K562 (cell line): Measurements from ENCODE around the gene CENPB. TPM values are rescaled to one million over a fixed set of nuclear protein-coding genes. Genes with fewer than 3 reads are reported as not detected.

Experiments
- BRCA1 ChIP-seq, 2 experiments: fragments of 450-650 bp in 1 of 2; sonication (generic) in 1 of 2; formaldehyde crosslinking in 1 of 2; IDR thresholded peaks; 2 replicates each; pipeline versions ENCODE4 v1.5.0 to v1.6.1; 2017 to 2020; ENCODE audit warnings: mild to moderate bottlenecking in 1 of 2, missing genetic modification reagents in 1 of 2
- CBX3 ChIP-seq, 2 experiments: IDR thresholded peaks; 1 replicate in 1 of 2; 2 replicates in 1 of 2; pipeline ENCODE4 v1.6.1; 2012; ENCODE audit warnings: inconsistent platforms in 2 of 2, low read length in 2 of 2, borderline replicate concordance in 1 of 2, control low read depth in 1 of 2
- CBX5 ChIP-seq: IDR thresholded peaks from 2 replicates; pipeline ENCODE4 v1.6.1; 2014; ENCODE audit warnings: low read depth, borderline replicate concordance
- CCNT2 ChIP-seq: IDR thresholded peaks from 2 replicates; pipeline ENCODE4 v1.6.1; 2011; ENCODE audit warnings: borderline replicate concordance, low read depth, mild to moderate bottlenecking, moderate library complexity, mixed read lengths, low read length; ENCODE audit not compliant: insufficient read length; ENCODE audit errors: extremely low read depth
- CXXC5 ChIP-seq: fragments of 250-450 bp; sonication (Bioruptor Pico); IDR thresholded peaks from 2 replicates; pipeline ENCODE4 v1.8.0; 2022; ENCODE audit warnings: inconsistent platforms, mild to moderate bottlenecking, moderate library complexity
- EHMT2 ChIP-seq: fragments of 450-650 bp; IDR thresholded peaks from 2 replicates; pipeline ENCODE4 v1.6.1; 2018; ENCODE audit warnings: antibody characterized with exemption
- FOSL1 ChIP-seq: fragments of 200-800 bp; sonication (Bioruptor generic); conservative IDR thresholded peaks from 2 replicates; pipeline ENCODE4 v1.6.1; 2016; ENCODE audit warnings: missing genetic modification characterization, missing compliant biosample characterization
- GATAD2A ChIP-seq: fragments of 450-650 bp; IDR thresholded peaks from 2 replicates; pipeline ENCODE4 v1.6.1; 2017
- HDAC3 ChIP-seq: fragments of 450-650 bp; IDR thresholded peaks from 2 replicates; pipeline ENCODE4 v1.6.1; 2018; ENCODE audit warnings: borderline replicate concordance, mild to moderate bottlenecking, moderate library complexity; ENCODE audit not compliant: partially characterized antibody
- KAT2B ChIP-seq: IDR thresholded peaks from one replicate; pipeline ENCODE4 v1.6.1; 2012; ENCODE audit warnings: low read depth, mild to moderate bottlenecking, control low read depth, inconsistent platforms, low read length, moderate library complexity
- MAZ ChIP-seq, 2 experiments: fragments of 450-650 bp in 1 of 2; sonication (generic) in 1 of 2; formaldehyde crosslinking; IDR thresholded peaks in 1 of 2; conservative IDR thresholded peaks in 1 of 2; 2 replicates each; pipeline versions ENCODE4 v1.4.0 to v1.5.0; 2020; ENCODE audit warnings: mild to moderate bottlenecking in 1 of 2, missing genetic modification reagents in 1 of 2
- MTA2 ChIP-seq: fragments of 450-650 bp; IDR thresholded peaks from 2 replicates; pipeline ENCODE4 v1.6.1; 2016; ENCODE audit warnings: low read depth
- NEUROD1 ChIP-seq: fragments of 150-350 bp; IDR thresholded peaks from 2 replicates; pipeline ENCODE4 v1.6.1; 2014; ENCODE audit warnings: borderline replicate concordance, low read length, low read depth; ENCODE audit not compliant: partially characterized antibody
- NFE2 ChIP-seq: IDR thresholded peaks from 2 replicates; pipeline ENCODE4 v1.6.1; 2014; ENCODE audit warnings: antibody characterized with exemption, low read depth
- RBM14 ChIP-seq: fragments of 200-400 bp; formaldehyde crosslinking; IDR thresholded peaks from 2 replicates; pipeline ENCODE4 v1.6.1; 2018; ENCODE audit warnings: low read depth, mild to moderate bottlenecking, low read length, moderate library complexity, borderline replicate concordance; ENCODE audit not compliant: insufficient read depth
- TGIF2 ChIP-seq: sonication (generic); formaldehyde crosslinking; IDR thresholded peaks from 2 replicates; pipeline ENCODE4 v1.8.1; 2022; ENCODE audit warnings: mild to moderate bottlenecking, missing genetic modification reagents, moderate library complexity
- ZFP36 ChIP-seq: fragments of 150-350 bp; IDR thresholded peaks from 2 replicates; pipeline ENCODE4 v1.6.1; 2018; ENCODE audit warnings: low read length, low read depth; ENCODE audit not compliant: partially characterized antibody
- ZKSCAN1 ChIP-seq: fragments of 150-350 bp; IDR thresholded peaks from 2 replicates; pipeline ENCODE4 v1.6.1; 2016; ENCODE audit warnings: low read depth, low read length
- ZNF212 ChIP-seq: fragments of 450-650 bp; formaldehyde crosslinking; IDR thresholded peaks from 2 replicates; pipeline ENCODE4 v1.4.0; 2020; ENCODE audit warnings: mild to moderate bottlenecking
- ZNF311 ChIP-seq: fragments of 250-450 bp; sonication (Bioruptor Pico); IDR thresholded peaks from 2 replicates; pipeline ENCODE4 v1.4.0; 2020; ENCODE audit warnings: mild to moderate bottlenecking, moderate library complexity
- ZNF57 ChIP-seq: fragments of 450-650 bp; formaldehyde crosslinking; IDR thresholded peaks from 2 replicates; pipeline ENCODE4 v1.4.0; 2020; ENCODE audit warnings: mild to moderate bottlenecking, moderate library complexity
- polyA plus RNA-seq, 8 experiments: library from polyadenylated mRNA; depleted of rRNA in 4 of 8; stranded (reverse) in 5 of 8; unstranded in 3 of 8; fragments of >200 nt; fragmentation: Nextera tagmentation in 2 of 8; fragmentation: Illumina TruSeq in 1 of 8; extraction: Ambion mirVana in 2 of 8; extraction: Trizol in 1 of 8; gene quantifications; 2 replicates each; pipeline versions ENCODE4 v1.2.1 to v1.2.3, GENCODE V29; 2011 to 2014; ENCODE audit warnings: inconsistent platforms in 1 of 8, missing spikeins in 1 of 8
- total RNA-seq, 7 experiments: library from RNA; depleted of rRNA in 6 of 7; stranded (reverse); fragments of >200 nt in 6 of 7; fragmentation: Illumina TruSeq in 2 of 7; extraction: Trizol in 2 of 7; gene quantifications; 2 replicates each; pipeline versions ENCODE4 v1.2.1 to v1.2.3, GENCODE V29; 2011 to 2021; ENCODE audit warnings: low replicate concordance in 1 of 7
- TF ChIP-seq, protein P1 (sequence below): sonication (generic); formaldehyde crosslinking; IDR thresholded peaks from 2 replicates; pipeline ENCODE4 v1.8.0; 2022; ENCODE audit warnings: mild to moderate bottlenecking, missing genetic modification reagents
- TF ChIP-seq, protein P2 (sequence below): IDR thresholded peaks from 2 replicates; pipeline ENCODE4 v1.6.1; 2011; ENCODE audit warnings: borderline replicate concordance, low read depth, mild to moderate bottlenecking, moderate library complexity, low read length; ENCODE audit not compliant: insufficient read depth, poor library complexity, severe bottlenecking
- TF ChIP-seq, protein P3 (sequence below): fragments of 250-450 bp; sonication (Bioruptor Pico); IDR thresholded peaks from 2 replicates; pipeline ENCODE4 v1.8.0; 2022; ENCODE audit warnings: inconsistent platforms, mild to moderate bottlenecking, moderate library complexity, borderline replicate concordance

CENPB gene
- total and polyA plus RNA-seq, 9 of the 15 experiments (the other 6 are each of a cell fraction or from before 2014, with no cell fraction given) = 0.17 to 70.8 (median 24.9) TPM

DNA sequence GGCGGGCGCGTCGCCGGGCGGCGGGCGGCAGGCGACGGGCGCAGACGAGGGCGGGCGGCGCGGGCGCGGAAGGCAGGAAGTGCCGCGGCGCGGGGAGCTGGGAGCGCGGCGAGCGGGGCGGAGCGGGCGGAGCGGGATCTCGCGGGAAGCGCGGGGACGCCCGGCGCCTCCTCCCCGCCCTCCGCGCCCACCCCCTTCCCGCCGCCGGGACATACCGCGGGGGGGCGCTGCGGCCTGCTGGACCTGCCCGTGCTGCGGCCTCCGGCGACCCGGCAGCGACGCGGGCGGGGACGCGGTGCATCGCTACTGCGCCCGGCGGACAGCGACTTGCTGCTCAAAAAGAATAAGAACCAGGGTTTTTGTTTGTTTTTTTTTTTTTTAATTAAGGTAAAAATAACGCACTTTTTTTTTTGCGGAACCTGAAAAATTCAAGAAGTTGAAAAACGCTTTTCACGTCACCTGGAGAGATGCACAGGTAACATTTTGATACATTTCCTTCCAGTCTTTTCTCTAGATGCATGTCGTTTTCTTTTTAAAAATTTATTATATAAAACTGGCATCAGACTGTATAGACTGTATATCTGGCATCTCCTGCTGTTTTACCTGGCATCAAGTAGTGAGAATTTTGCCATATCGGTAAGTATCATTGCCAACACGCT, at the start of gene CENPB (continued):
- TF ChIP-seq, protein P1, sequence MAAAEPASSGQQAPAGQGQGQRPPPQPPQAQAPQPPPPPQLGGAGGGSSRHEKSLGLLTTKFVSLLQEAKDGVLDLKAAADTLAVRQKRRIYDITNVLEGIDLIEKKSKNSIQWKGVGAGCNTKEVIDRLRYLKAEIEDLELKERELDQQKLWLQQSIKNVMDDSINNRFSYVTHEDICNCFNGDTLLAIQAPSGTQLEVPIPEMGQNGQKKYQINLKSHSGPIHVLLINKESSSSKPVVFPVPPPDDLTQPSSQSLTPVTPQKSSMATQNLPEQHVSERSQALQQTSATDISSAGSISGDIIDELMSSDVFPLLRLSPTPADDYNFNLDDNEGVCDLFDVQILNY (CRISPR knock-in tag) = no peak
- no peak for TF ChIP-seq ZNF212
- TF ChIP-seq ZKSCAN1 = no peak
- no peak for TF ChIP-seq CBX5
- no peak for TF ChIP-seq BRCA1 (IDR thresholded peaks at IDR 0.05)
- TF ChIP-seq BRCA1 (CRISPR knock-in tag; IDR thresholded peaks at IDR 0.05) = no peak
- TF ChIP-seq RBM14 = no peak
- no peak for TF ChIP-seq EHMT2
- peak; percentile 31 for TF ChIP-seq NEUROD1
- TF ChIP-seq GATAD2A = no peak
- peak; percentile 58 for TF ChIP-seq CXXC5 (CRISPR knock-in tag)
- TF ChIP-seq NFE2 = no peak
- TF ChIP-seq ZNF311 (CRISPR knock-in tag) = no peak
- TF ChIP-seq HDAC3 = no peak
- TF ChIP-seq MTA2 = no peak
- TF ChIP-seq TGIF2 (CRISPR knock-in tag) = no peak
- TF ChIP-seq, protein P2, sequence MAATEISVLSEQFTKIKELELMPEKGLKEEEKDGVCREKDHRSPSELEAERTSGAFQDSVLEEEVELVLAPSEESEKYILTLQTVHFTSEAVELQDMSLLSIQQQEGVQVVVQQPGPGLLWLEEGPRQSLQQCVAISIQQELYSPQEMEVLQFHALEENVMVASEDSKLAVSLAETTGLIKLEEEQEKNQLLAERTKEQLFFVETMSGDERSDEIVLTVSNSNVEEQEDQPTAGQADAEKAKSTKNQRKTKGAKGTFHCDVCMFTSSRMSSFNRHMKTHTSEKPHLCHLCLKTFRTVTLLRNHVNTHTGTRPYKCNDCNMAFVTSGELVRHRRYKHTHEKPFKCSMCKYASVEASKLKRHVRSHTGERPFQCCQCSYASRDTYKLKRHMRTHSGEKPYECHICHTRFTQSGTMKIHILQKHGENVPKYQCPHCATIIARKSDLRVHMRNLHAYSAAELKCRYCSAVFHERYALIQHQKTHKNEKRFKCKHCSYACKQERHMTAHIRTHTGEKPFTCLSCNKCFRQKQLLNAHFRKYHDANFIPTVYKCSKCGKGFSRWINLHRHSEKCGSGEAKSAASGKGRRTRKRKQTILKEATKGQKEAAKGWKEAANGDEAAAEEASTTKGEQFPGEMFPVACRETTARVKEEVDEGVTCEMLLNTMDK = peak; percentile 74
- TF ChIP-seq ZFP36 = no peak
- peak; percentile 31 for TF ChIP-seq CCNT2
- peak; percentile 63 to 84 for TF ChIP-seq MAZ (CRISPR knock-in tag; conservative IDR thresholded peaks at IDR 0.05 in 1 of 2, IDR thresholded peaks at IDR 0.05 in 1 of 2)
- TF ChIP-seq, protein P3, sequence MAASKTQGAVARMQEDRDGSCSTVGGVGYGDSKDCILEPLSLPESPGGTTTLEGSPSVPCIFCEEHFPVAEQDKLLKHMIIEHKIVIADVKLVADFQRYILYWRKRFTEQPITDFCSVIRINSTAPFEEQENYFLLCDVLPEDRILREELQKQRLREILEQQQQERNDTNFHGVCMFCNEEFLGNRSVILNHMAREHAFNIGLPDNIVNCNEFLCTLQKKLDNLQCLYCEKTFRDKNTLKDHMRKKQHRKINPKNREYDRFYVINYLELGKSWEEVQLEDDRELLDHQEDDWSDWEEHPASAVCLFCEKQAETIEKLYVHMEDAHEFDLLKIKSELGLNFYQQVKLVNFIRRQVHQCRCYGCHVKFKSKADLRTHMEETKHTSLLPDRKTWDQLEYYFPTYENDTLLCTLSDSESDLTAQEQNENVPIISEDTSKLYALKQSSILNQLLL = no peak
- 0 out of 2 replicates have a peak, but pooled peaks have one; percentile 36 for TF ChIP-seq FOSL1 (tag)
- TF ChIP-seq KAT2B = no peak
- no peak for TF ChIP-seq CBX3 (IDR thresholded peaks at IDR 0.05; ENCODE audit: borderline replicate concordance in 1 of 2, low read length in 2 of 2)
- no peak for TF ChIP-seq ZNF57 (CRISPR knock-in tag)
